NCI-H2196 treated with DMSO at 0.1 percent for 48 hours (cell line): ENCODE results near the gene MUC3A.
A peak's percentile ranks its signal among the peaks of the same experiment; 100 is the strongest.
"Not testable (repeated sequence)": the region's sequence is repeated elsewhere in the genome, so short reads cannot be mapped to it uniquely, and the experiment has no call there.

Experiments
- DNase-seq: peaks from one replicate; lab custom pipeline; 2025; ENCODE audit not compliant: unreplicated experiment; lab: John Stamatoyannopoulos, UW

MUC3A gene

DNA sequence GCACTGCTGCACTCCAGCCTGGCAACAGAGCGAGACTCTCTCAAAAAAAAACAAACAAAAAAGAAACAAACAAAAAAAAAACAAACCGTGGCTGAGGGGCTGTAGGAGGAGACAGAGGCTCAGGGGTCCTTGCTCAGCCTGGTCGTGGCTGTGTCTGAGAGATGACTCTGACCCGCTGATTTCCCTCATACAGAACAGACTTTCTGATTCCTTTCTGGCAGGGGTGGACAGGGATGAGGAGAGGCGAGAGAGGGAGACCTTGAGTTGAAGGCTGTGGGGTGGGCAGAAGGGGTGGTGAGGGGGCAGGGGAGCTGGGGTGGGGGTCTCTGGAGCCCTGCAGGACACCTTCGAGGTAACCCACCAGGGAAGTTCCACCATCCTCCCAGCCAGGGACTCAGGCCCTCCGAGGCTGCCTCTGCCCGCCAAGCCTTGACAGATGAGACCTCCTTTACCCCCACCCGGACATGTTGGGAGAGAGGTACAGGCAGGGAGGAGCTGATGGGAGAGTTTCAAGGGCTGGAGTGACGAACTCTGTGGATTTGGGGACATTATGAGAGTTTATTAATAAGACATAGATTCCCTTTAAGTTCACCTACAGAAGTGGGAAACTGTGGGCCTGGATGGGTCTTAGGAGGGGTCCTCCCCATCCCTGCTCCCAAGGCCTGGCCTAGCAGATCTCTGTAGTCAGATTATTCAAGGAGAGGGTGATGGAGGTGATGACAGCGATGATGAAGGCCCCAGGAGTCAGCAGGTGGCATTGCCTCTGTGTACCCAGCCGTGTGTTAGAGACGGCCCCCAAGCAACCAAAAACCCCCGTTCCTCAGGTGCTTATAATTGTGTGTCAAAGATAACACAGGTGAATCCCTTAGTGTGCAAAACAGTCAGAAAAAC is 22.0 kb downstream of the MUC3A start:
- DNase-seq, result no peak

- no peak for DNase-seq
Measured at GRCh38 chr7:100972002-100972347, 22.6 kb downstream of the MUC3A start.

GRCh38 chr7:100974021-100974420 is 24.7 kb downstream of the MUC3A start:
- DNase-seq, result no peak

GRCh38 chr7:100975371-100975821 is 26.1 kb downstream of the MUC3A start:
- DNase-seq, result no peak

DNA sequence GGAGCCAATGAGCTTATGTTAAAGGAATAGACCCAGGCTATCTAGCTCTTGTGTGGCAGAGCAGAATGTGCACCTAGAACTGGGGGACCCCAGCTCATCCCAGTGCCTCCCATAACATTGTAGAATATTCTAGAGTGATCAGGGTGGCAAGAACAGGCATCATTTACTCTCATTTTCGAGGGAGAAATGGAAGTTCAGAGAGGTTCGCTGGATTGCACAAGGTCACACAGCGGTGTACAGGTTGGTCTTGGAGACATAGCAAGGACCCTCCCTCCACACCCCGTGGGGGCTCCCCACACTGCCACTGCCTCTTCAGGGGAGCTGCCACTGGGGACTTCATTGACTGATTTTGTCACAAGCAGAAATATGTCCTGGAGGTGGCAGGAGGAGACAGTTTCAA is 29.0 kb downstream of the MUC3A start:
- no peak for DNase-seq

DNA sequence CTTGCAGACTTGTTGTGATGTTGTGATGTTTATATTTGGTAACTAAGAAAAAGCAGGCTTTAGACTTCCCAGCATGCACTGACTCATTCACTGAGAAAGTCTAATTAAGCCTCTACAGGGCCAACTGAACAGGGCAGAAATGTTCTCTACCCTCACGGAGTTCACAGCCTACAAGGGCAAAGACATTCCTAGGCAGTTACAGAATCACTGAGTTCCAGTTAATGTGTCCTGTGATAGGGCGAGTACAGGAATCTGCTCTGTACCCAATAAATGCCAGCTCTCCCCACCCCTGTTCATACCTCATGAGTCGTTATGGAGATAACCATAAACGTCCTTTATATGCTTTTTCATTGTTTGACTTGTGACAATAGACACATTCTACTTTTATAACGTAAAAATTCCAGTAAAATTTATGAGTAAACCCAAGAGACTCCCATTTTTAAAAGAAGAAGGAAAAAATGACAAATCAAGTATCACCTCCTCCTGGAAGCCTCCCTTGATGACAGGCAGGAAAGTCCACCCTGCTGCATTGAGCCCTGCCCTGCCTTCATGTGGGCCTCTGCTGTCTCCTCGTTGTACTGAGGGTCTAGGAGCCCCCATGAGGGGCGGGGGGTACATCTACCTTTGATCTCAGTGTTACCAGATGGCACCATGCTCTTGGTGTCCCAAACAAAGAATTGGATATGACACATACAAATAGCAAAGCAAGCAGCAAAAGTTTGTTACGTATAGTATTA is 34.3 kb downstream of the MUC3A start:
- DNase-seq, result no peak

- DNase-seq, result not testable (repeated sequence)
Measured at GRCh38 chr7:100984241-100984918, 35.0 kb downstream of the MUC3A start.

- not testable (repeated sequence) for DNase-seq
Measured at GRCh38 chr7:100985033-100985797, 35.9 kb downstream of the MUC3A start.

GRCh38 chr7:100991631-100992030 is 42.3 kb downstream of the MUC3A start:
- DNase-seq, result no peak

DNA sequence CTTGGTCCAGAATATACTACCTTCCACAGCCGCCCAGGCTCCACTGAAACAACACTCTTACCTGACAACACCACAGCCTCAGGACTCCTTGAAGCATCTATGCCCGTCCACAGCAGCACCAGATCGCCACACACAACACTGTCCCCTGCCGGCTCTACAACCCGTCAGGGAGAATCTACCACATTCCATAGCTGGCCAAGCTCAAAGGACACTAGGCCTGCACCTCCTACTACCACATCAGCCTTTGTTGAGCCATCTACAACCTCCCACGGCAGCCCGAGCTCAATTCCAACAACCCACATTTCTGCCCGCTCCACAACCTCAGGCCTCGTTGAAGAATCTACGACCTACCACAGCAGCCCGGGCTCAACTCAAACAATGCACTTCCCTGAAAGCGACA is 42.9 kb downstream of the MUC3A start:
- DNase-seq, result not testable (repeated sequence)

DNA sequence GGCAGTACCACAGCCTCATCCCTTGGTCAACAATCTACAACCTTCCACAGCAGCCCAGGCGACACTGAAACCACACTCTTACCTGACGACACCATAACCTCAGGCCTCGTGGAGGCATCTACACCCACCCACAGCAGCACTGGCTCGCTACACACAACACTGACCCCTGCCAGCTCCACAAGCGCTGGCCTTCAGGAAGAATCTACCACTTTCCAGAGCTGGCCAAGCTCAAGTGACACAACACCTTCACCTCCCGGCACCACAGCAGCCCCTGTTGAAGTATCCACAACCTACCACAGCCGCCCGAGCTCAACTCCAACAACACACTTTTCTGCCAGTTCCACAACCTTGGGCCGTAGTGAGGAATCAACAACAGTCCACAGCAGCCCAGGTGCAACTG is 45.3 kb downstream of the MUC3A start:
- DNase-seq, result not testable (repeated sequence)

DNA sequence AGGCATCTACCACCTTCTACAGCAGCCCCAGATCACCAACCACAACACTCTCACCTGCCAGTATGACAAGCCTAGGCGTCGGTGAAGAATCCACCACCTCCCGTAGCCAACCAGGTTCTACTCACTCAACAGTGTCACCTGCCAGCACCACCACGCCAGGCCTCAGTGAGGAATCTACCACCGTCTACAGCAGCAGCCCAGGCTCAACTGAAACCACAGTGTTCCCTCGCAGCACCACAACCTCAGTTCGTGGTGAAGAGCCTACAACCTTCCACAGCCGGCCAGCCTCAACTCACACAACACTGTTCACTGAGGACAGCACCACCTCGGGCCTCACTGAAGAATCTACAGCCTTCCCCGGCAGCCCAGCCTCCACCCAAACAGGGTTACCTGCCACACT is 49.2 kb downstream of the MUC3A start:
- not testable (repeated sequence) for DNase-seq

DNA sequence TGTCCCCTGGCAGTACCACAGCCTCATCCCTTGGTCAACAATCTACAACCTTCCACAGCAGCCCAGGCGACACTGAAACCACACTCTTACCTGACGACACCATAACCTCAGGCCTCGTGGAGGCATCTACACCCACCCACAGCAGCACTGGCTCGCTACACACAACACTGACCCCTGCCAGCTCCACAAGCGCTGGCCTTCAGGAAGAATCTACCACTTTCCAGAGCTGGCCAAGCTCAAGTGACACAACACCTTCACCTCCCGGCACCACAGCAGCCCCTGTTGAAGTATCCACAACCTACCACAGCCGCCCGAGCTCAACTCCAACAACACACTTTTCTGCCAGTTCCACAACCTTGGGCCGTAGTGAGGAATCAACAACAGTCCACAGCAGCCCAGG is 50.0 kb downstream of the MUC3A start:
- DNase-seq, result not testable (repeated sequence)

GRCh38 chr7:101000025-101000424 is 50.7 kb downstream of the MUC3A start:
- not testable (repeated sequence) for DNase-seq

DNA sequence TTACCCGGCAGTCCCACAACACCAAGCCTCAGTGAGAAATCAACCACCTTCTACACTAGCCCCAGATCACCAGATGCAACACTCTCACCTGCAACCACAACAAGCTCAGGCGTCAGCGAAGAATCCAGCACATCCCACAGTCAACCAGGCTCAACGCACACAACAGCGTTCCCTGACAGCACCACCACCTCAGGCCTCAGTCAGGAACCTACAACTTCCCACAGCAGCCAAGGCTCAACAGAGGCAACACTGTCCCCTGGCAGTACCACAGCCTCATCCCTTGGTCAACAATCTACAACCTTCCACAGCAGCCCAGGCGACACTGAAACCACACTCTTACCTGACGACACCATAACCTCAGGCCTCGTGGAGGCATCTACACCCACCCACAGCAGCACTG is 53.0 kb downstream of the MUC3A start:
- DNase-seq, result not testable (repeated sequence)

DNA sequence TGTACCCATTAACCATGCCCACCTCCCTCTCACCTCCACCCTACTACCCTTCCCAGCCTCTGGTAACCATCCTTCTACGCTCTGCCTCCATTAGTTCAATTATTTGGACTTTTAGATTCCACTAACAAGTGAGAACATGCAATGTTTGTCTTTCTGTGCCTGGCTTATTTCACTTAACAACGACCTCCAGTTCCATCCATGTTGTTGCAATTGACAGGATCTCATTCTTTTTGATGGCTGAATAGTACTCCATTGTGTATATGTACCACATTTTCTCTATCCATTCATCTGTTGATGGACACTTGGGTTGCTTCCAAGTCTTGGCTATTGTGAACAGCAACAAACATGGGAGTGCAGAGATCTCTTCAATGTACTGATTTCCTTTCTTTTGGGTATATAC is 58.0 kb downstream of the MUC3A start:
- not testable (repeated sequence) for DNase-seq

GRCh38 chr7:101009629-101010028 is 60.3 kb downstream of the MUC3A start:
- DNase-seq, result no peak

DNA sequence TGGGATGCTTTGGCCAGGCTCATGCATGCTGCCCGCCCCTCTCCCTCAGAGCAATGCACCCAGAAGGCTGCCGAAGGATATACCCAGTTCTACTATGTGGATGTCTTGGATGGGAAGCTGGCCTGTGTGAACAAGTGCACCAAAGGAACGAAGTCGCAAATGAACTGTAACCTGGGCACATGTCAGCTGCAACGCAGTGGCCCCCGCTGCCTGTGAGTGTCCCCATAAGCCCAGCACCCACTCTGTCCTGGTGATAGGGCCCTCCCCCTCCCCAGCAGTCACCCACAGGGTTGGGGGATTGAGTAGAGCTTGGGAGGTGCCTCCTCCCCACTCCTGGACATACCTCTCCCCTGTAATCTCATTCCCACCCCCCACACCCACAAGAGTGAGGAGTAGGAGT is 63.6 kb downstream of the MUC3A start:
- DNase-seq, result no peak

- no peak for DNase-seq
Measured at GRCh38 chr7:101015626-101016025, 66.3 kb downstream of the MUC3A start.

DNA sequence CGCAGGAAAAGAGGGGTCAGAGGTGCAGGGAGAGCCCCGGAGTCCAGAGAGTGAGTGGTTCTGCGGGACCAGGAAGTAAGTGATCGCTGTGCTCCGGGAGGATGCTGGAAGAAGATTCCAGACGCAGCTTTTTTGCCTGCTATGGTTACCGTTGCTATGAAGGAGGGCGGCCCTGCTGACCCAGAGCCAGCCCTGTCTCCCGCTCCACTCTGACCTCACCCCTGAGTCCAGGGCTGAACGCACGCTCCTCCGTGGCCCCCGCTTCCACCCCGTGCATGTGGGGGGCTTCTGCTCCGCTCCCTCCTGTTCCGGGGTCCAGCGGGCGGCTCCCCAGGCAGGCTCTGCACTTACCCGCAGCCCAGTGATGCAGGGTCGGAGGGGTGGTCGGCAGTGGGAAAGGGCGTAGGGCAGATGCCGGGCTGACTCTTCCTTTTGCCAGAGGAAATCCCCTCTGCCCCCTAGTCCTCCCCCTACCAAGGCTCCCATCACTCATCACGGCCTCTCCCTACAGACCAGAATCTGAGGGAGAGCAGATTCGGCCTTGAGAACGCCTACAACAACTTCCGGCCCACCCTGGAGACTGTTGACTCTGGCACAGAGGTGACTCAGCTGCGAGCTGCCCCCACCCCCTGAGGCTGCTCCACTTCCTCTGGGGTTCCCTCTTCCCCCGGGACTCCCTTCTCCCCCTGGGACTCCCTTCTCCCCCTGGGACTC is 67.9 kb downstream of the MUC3A start:
- peak; percentile 48 for DNase-seq
